AG04450 (cell line): ENCODE data around the gene ZNF329. TPM values are rescaled to one million over a fixed set of nuclear protein-coding genes. Genes with fewer than 3 reads are reported as not detected.

ENCODE experiments used
- CTCF ChIA-PET: fragments of 300-600, 350-600 bp; formaldehyde crosslinking; extraction: SDS; loops from one replicate; lab custom pipeline; 2022; ENCODE audit warnings: antibody characterized with exemption, inconsistent platforms; lab: Charles Lee
- POLR2A ChIA-PET: fragments of 350-600 bp; formaldehyde crosslinking; extraction: SDS; loops from one replicate; lab custom pipeline; 2021; ENCODE audit warnings: antibody characterized with exemption, inconsistent platforms; lab: Yijun Ruan, JAX
- DNase-seq: peaks from one replicate; pipeline ENCODE4 v3.0.0-alpha.2; 2011; ENCODE audit warnings: low read depth, low spot score
- H3K27ac ChIP-seq: one replicate; pipeline ENCODE4 v1.5.1; 2012; ENCODE audit warnings: low read depth, low read length, control low read depth
- H3K27me3 ChIP-seq: one replicate; pipeline ENCODE4 v1.6.0; 2012; ENCODE audit warnings: low read length; ENCODE audit not compliant: control insufficient read depth, insufficient read depth
- H3K4me3 ChIP-seq: 2 replicates; pipeline ENCODE4 v1.5.1; 2011; ENCODE audit warnings: mild to moderate bottlenecking, low read depth, low read length, control low read depth
- H3K9me3 ChIP-seq: 2 replicates; pipeline ENCODE4 v1.5.1; 2012; ENCODE audit warnings: low read length; ENCODE audit not compliant: control insufficient read depth, insufficient read depth
- CTCF ChIP-seq: IDR thresholded peaks from 2 replicates; pipeline ENCODE4 v1.5.1; 2011; ENCODE audit warnings: low read depth, low read length, control low read depth, inconsistent platforms
- polyA plus RNA-seq: library from polyadenylated mRNA; depleted of rRNA; stranded (reverse); fragments of >200 nt; gene quantifications from 2 replicates; pipeline ENCODE4 v1.2.3, GENCODE V29; 2011

The ZNF329 gene
- polyA plus RNA-seq, 1 experiment = 10.2 TPM

- ChIA-PET CTCF (no interaction called here), POLR2A (no interaction called here)
- H3K9me3 ChIP-seq = peaks cover 64% of the 10 kb centered on the region
- DNase-seq = no peak
- no peak overlapping the region for H3K27ac ChIP-seq
- no peak for TF ChIP-seq CTCF
- no peak overlapping the region for H3K4me3 ChIP-seq
- no peaks in the 10 kb centered on the region for H3K27me3 ChIP-seq
These were observed 31.4 kb downstream of the ZNF329 start for GRCh38 chr19:58118979-58119733.

- Histone ChIP-seq H3K27me3 (no peaks in the 10 kb centered on the region), H3K27ac (no peak overlapping the region), H3K4me3 (no peak overlapping the region), H3K9me3 (peaks cover 65% of the 10 kb centered on the region)
- TF ChIP-seq CTCF = no peak
- ChIA-PET POLR2A (no interaction called here), CTCF (no interaction called here)
- no peak for DNase-seq
These were observed 32.6 kb downstream of the ZNF329 start for GRCh38 chr19:58117841-58118575.

GRCh38 chr19:58108546-58108817 lies 42.1 kb downstream of the ZNF329 start:
- ChIA-PET CTCF (no interaction called here), POLR2A (no interaction called here)
- Histone ChIP-seq H3K9me3 (peaks cover 80% of the 10 kb centered on the region), H3K27ac (no peak overlapping the region), H3K4me3 (no peak overlapping the region), H3K27me3 (no peaks in the 10 kb centered on the region)
- TF ChIP-seq CTCF = no peak
- DNase-seq = no peak

- no peaks in the 10 kb centered on the region for H3K27me3 ChIP-seq
- POLR2A ChIA-PET = no interaction called here
- no peak overlapping the region for H3K4me3 ChIP-seq
- no peak for TF ChIP-seq CTCF
- CTCF ChIA-PET = no interaction called here
- H3K27ac ChIP-seq = no peak overlapping the region
- peaks cover 78% of the 10 kb centered on the region for H3K9me3 ChIP-seq
- DNase-seq = no peak
These were observed 42.6 kb downstream of the ZNF329 start for GRCh38 chr19:58107778-58108545.
